ENCODE results near the gene PHC3.

The PHC3 gene

DNA sequence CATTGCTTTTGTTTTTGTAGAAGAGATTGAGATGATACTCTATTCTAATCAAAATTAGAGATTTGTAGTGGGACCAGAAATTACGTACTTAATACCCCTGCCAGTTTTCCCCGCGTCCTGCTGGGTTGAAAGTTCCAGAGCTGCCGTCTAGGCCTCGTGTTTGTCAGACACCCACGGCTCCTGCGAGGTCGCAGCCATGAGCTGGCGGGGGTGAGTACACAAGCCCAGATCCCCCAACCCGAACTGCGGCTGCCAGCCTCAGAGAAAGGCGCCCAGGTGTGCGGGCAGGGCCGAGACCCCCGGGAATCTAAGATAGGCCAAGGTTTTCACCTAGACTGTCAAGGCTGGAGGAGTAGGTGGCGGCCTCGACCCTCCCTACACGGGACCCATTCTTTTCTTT, 117.4 kb downstream of the PHC3 start:
- Histone ChIP-seq H3K27ac (no peak overlapping the region), H3K4me3 (ENCODE audit: low read depth, low read length) (no peak overlapping the region), H3K36me3 (no peaks in the 10 kb centered on the region), H3K27me3 (ENCODE audit: insufficient read depth, low read depth, severe bottlenecking) (no peaks in the 10 kb centered on the region), H3K9me3 (ENCODE audit: severe bottlenecking) (no peaks in the 10 kb centered on the region)
- no peak for DNase-seq
- TF ChIP-seq, protein P1, sequence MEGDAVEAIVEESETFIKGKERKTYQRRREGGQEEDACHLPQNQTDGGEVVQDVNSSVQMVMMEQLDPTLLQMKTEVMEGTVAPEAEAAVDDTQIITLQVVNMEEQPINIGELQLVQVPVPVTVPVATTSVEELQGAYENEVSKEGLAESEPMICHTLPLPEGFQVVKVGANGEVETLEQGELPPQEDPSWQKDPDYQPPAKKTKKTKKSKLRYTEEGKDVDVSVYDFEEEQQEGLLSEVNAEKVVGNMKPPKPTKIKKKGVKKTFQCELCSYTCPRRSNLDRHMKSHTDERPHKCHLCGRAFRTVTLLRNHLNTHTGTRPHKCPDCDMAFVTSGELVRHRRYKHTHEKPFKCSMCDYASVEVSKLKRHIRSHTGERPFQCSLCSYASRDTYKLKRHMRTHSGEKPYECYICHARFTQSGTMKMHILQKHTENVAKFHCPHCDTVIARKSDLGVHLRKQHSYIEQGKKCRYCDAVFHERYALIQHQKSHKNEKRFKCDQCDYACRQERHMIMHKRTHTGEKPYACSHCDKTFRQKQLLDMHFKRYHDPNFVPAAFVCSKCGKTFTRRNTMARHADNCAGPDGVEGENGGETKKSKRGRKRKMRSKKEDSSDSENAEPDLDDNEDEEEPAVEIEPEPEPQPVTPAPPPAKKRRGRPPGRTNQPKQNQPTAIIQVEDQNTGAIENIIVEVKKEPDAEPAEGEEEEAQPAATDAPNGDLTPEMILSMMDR (IDR thresholded peaks at IDR 0.05; ENCODE audit: low read depth, low read length), result no peak

GRCh38 chr3:170063691-170064090, 117.8 kb downstream of the PHC3 start:
- DNase-seq, result no peak
- no peaks in the 10 kb centered on the region for H3K36me3 ChIP-seq
- no peak overlapping the region for H3K4me3 ChIP-seq (ENCODE audit: low read depth, low read length)
- H3K9me3 ChIP-seq (ENCODE audit: severe bottlenecking), result no peaks in the 10 kb centered on the region
- TF ChIP-seq, protein P1 (IDR thresholded peaks at IDR 0.05; ENCODE audit: low read depth, low read length), result no peak
- no peaks in the 10 kb centered on the region for H3K27me3 ChIP-seq (ENCODE audit: insufficient read depth, low read depth, severe bottlenecking)
- H3K27ac ChIP-seq, result no peak overlapping the region

DNA sequence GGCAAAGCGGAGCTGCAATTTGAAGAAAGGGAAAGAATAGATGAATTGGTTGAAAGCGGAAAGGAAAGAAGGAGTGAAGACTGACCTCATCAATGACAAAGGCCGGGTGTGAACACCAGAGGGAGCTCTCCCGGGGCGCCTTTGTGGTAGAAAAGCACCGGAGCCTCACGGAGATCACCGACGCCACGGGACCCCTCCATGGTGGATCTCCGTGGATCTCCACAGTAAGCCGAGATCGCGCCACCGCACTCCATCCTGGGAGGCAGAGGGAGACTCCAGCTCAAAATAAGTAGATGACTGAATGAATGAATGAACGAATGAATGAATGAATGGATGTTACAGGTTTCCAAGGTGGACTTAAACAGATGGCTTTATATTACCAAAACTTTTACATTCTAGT, 118.8 kb downstream of the PHC3 start:
- H3K27ac ChIP-seq, result no peak overlapping the region
- TF ChIP-seq, protein P1 (IDR thresholded peaks at IDR 0.05; ENCODE audit: low read depth, low read length), result peak; percentile 35
- DNase-seq, result no peak
- H3K27me3 ChIP-seq (ENCODE audit: insufficient read depth, low read depth, severe bottlenecking), result no peaks in the 10 kb centered on the region
- H3K4me3 ChIP-seq (ENCODE audit: low read depth, low read length), result no peak overlapping the region
- H3K9me3 ChIP-seq (ENCODE audit: severe bottlenecking), result no peaks in the 10 kb centered on the region
- H3K36me3 ChIP-seq, result no peaks in the 10 kb centered on the region

- TF ChIP-seq, protein P1 (IDR thresholded peaks at IDR 0.05; ENCODE audit: low read depth, low read length), result no peak
- DNase-seq, result no peak
Measured at GRCh38 chr3:170062068-170062467, 119.5 kb downstream of the PHC3 start.

GRCh38 chr3:170059447-170059846, 122.1 kb downstream of the PHC3 start:
- H3K9me3 ChIP-seq (ENCODE audit: severe bottlenecking), result no peaks in the 10 kb centered on the region
- TF ChIP-seq, protein P1 (IDR thresholded peaks at IDR 0.05; ENCODE audit: low read depth, low read length), result no peak

More at GRCh38 chr3:170062068-170062467, 119.5 kb downstream of the PHC3 start:
- H3K27ac ChIP-seq, result no peak overlapping the region
- H3K4me3 ChIP-seq (ENCODE audit: low read depth, low read length), result no peak overlapping the region
- no peaks in the 10 kb centered on the region for H3K27me3 ChIP-seq (ENCODE audit: insufficient read depth, low read depth, severe bottlenecking)
- no peaks in the 10 kb centered on the region for H3K36me3 ChIP-seq
- H3K9me3 ChIP-seq (ENCODE audit: severe bottlenecking), result no peaks in the 10 kb centered on the region

DNA sequence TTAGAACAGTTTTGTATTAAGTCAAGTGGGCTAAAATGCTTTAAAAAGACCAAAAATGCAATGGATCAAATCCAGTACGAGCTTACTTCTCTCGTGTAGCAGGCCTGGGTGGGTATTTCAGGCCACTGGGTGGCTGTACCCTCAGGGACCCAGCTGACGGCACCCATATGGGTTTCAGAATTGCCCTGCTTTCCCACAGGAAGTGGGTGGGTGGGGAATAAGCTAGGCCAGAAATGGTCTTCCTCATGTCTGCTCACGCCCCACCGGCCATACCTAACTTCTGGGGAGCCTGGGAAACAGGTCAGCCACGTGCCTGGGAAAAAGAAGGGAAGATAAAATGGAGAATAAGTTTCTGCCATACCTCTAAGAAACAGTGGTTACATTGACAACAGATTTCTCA, 123.4 kb downstream of the PHC3 start:
- DNase-seq, result no peak
- no peaks in the 10 kb centered on the region for H3K36me3 ChIP-seq
- no peak overlapping the region for H3K4me3 ChIP-seq (ENCODE audit: low read depth, low read length)
- no peaks in the 10 kb centered on the region for H3K27me3 ChIP-seq (ENCODE audit: insufficient read depth, low read depth, severe bottlenecking)
- H3K27ac ChIP-seq, result no peak overlapping the region
- TF ChIP-seq, protein P1 (IDR thresholded peaks at IDR 0.05; ENCODE audit: low read depth, low read length), result no peak
- H3K9me3 ChIP-seq (ENCODE audit: severe bottlenecking), result no peaks in the 10 kb centered on the region

More at GRCh38 chr3:170059447-170059846, 122.1 kb downstream of the PHC3 start:
- no peak overlapping the region for H3K4me3 ChIP-seq (ENCODE audit: low read depth, low read length)
- DNase-seq, result no peak
- H3K27ac ChIP-seq, result no peak overlapping the region
- no peaks in the 10 kb centered on the region for H3K36me3 ChIP-seq
- no peaks in the 10 kb centered on the region for H3K27me3 ChIP-seq (ENCODE audit: insufficient read depth, low read depth, severe bottlenecking)

Measured in WERI-Rb-1 (cell line).